A549 (cell line): ENCODE results near the gene HSPA8. TPM values are rescaled to one million over a fixed set of nuclear protein-coding genes. Genes with fewer than 3 reads are reported as not detected.
A peak's percentile ranks its signal among the peaks of the same experiment; 100 is the strongest.

Source experiments
- ATAC-seq, 2 experiments: fragments of 200-7000 bp in 1 of 2; fragments of >200 bp in 1 of 2; cut with Nextera tagmentation in 1 of 2; cut with Tn5 transposase in 1 of 2; 3 replicates each; pipeline versions ENCODE4 v1.8.0 to v1.9.1; 2018 to 2020; ENCODE audit warnings: mild to moderate bottlenecking in 1 of 2, moderate library complexity in 1 of 2
- CTCF ChIA-PET: fragments of 300-600 bp; sonication (Branson Sonifier 250); formaldehyde crosslinking; extraction: SDS; loops from one replicate; lab custom pipeline; 2021; ENCODE audit warnings: antibody characterized with exemption, inconsistent platforms; lab: Yijun Ruan, JAX
- POLR2A ChIA-PET: fragments of 350-600 bp; formaldehyde crosslinking; extraction: SDS; loops from one replicate; lab custom pipeline; 2021; ENCODE audit warnings: antibody characterized with exemption, inconsistent platforms; lab: Yijun Ruan, JAX
- DNase-seq, 2 experiments: peaks; one replicate each; pipeline versions ENCODE4 v3.0.0 to v3.0.0-alpha.2; 2011 to 2016; ENCODE audit warnings: low read depth in 1 of 2, low spot score in 1 of 2
- FAIRE-seq: peaks from 2 replicates; lab custom pipeline; 2011; peaks lifted over from hg19 to GRCh38; lab: Jason Lieb, UNC
- H3K27ac ChIP-seq, 2 experiments: fragments of >200 bp; sonication (Bioruptor Twin); formaldehyde crosslinking; 3 replicates each; pipeline ENCODE4 v1.5.1; 2016 to 2017
- H3K4me1 ChIP-seq: fragments of >200 bp; sonication (Bioruptor Twin); formaldehyde crosslinking; 3 replicates; pipeline ENCODE4 v1.6.1; 2016
- H3K4me2 ChIP-seq: fragments of >200 bp; sonication (Bioruptor Twin); formaldehyde crosslinking; 3 replicates; pipeline ENCODE4 v1.6.1; 2016
- H3K4me3 ChIP-seq: fragments of >200 bp; sonication (Bioruptor Twin); formaldehyde crosslinking; 3 replicates; pipeline ENCODE4 v1.5.1; 2016
- H3K9me3 ChIP-seq: fragments of >200 bp; sonication (Bioruptor Twin); formaldehyde crosslinking; 3 replicates; pipeline ENCODE4 v1.6.1; 2016
- CEBPB ChIP-seq, 2 experiments: fragments of >200 bp in 1 of 2; sonication (Bioruptor Twin) in 1 of 2; formaldehyde crosslinking in 1 of 2; IDR thresholded peaks; 2 replicates each; pipeline ENCODE4 v1.6.1; 2012 to 2016
- E2F6 ChIP-seq: IDR thresholded peaks from 2 replicates; pipeline ENCODE4 v1.6.1; 2012; ENCODE audit warnings: low read depth, borderline replicate concordance
- EHF ChIP-seq: fragments of 250-450 bp; sonication (Bioruptor Pico); IDR thresholded peaks from 2 replicates; pipeline ENCODE4 v1.5.0; 2020; ENCODE audit warnings: mild to moderate bottlenecking
- FOSL2 ChIP-seq, 2 experiments: fragments of 450-650 bp in 1 of 2; fragments of >200 bp in 1 of 2; sonication (Bioruptor Twin) in 1 of 2; formaldehyde crosslinking; IDR thresholded peaks; 2 replicates each; pipeline versions ENCODE4 v1.5.0 to v1.6.1; 2016 to 2020; ENCODE audit warnings: mild to moderate bottlenecking in 1 of 2, moderate library complexity in 1 of 2
- HOXA7 ChIP-seq: fragments of 250-450 bp; sonication (Bioruptor Pico); IDR thresholded peaks from 2 replicates; pipeline ENCODE4 v1.5.0; 2020; ENCODE audit warnings: mild to moderate bottlenecking, moderate library complexity
- JUN ChIP-seq, 2 experiments: fragments of >200 bp; sonication (Bioruptor Twin); formaldehyde crosslinking; IDR thresholded peaks; 2 replicates in 1 of 2; 3 replicates in 1 of 2; pipeline ENCODE4 v1.6.1; 2016 to 2017
- KDM1A ChIP-seq: fragments of 200-600 bp; sonication (generic); IDR thresholded peaks from 2 replicates; pipeline ENCODE4 v1.6.1; 2016; ENCODE audit warnings: low read depth, mild to moderate bottlenecking
- MAX ChIP-seq: IDR thresholded peaks from 2 replicates; pipeline ENCODE4 v1.6.1; 2012
- MAZ ChIP-seq: fragments of 150-350 bp; IDR thresholded peaks from 2 replicates; pipeline ENCODE4 v1.6.1; 2014; ENCODE audit warnings: antibody characterized with exemption, low read depth, low read length, borderline replicate concordance
- MYC ChIP-seq: IDR thresholded peaks from 2 replicates; pipeline ENCODE4 v1.6.1; 2012; ENCODE audit warnings: mild to moderate bottlenecking, inconsistent platforms, low read length, improper control_type of control experiment, borderline replicate concordance
- PBX3 ChIP-seq: IDR thresholded peaks from 2 replicates; pipeline ENCODE4 v1.6.1; 2012
- PHF8 ChIP-seq: fragments of 200-600 bp; sonication (generic); IDR thresholded peaks from 2 replicates; pipeline ENCODE4 v1.6.1; 2016; ENCODE audit warnings: low read depth, mild to moderate bottlenecking, antibody characterized with exemption, moderate library complexity, borderline replicate concordance
- POLR2A ChIP-seq: IDR thresholded peaks from 2 replicates; pipeline ENCODE4 v1.6.1; 2012; ENCODE audit warnings: mild to moderate bottlenecking, low read length
- POLR2AphosphoS2 ChIP-seq: conservative IDR thresholded peaks from 2 replicates; pipeline ENCODE4 v1.6.1; 2012; ENCODE audit warnings: low read length, improper control_type of control experiment, inconsistent platforms
- RFX5 ChIP-seq: fragments of 450-650 bp; IDR thresholded peaks from 2 replicates; pipeline ENCODE4 v1.7.1; 2014; ENCODE audit warnings: antibody characterized with exemption, mild to moderate bottlenecking, moderate library complexity
- WGBS: methylation state at CpG from one replicate; pipeline ENCODE4 v1.1.6; 2017; ENCODE audit errors: missing lambda C conversion rate; 5-methylcytosine and 5-hydroxymethylcytosine counted together
- polyA plus RNA-seq, 4 experiments: library from polyadenylated mRNA; depleted of rRNA in 3 of 4; stranded (reverse); fragments of >200 nt; fragmentation: RNase III in 1 of 4; extraction: RNeasy Plus Mini Kit Qiagen cat#74134 plus additional on column Dnase treatment in 1 of 4; gene quantifications; 2 replicates in 3 of 4; 3 replicates in 1 of 4; pipeline ENCODE4 v1.2.3, GENCODE V29; 2011 to 2017

The HSPA8 gene
- polyA plus RNA-seq, 2 of the 4 experiments (the other 2 are of a cell fraction): 1,869 to 2,091 TPM

GRCh38 chr11:123062892-123063825 lies 1.2 kb upstream of the HSPA8 start:
- ChIA-PET CTCF (no interaction called here), POLR2A (interaction anchor here (0.5 to 1.5 kb wide), 6 partner anchors 9 to 421 kb away, joined by 4 to 29 read pairs (median 5); no protein-coding TSS in a partner anchor)
- peak in 1 of 2 experiments; percentile 44; a peak in 3 of 6 replicates for ATAC-seq
- Histone ChIP-seq H3K9me3 (no peaks in the 10 kb centered on the region), H3K4me2 (peak overlapping the region; percentile 79), H3K4me3 (peak overlapping the region; percentile 98), H3K4me1 (peaks cover 31% of the 10 kb centered on the region), H3K27ac (peak overlapping the region; percentile 98 to 100)
- FAIRE-seq: no peak
- TF ChIP-seq E2F6 (peak; percentile 29; the same call in 1 of the 2 replicates), POLR2AphosphoS2 (no peak), MAX (peak; percentile 58), KDM1A (no peak), PHF8 (peak; percentile 57; the same call in 1 of the 2 replicates), CEBPB (IDR thresholded peaks at IDR 0.05) (peak; percentile 80 to 92), FOSL2 (IDR thresholded peaks at IDR 0.05) (no peak), FOSL2 (CRISPR knock-in tag; IDR thresholded peaks at IDR 0.05) (0 out of 2 replicates have a peak, but pooled peaks have one; percentile 10), POLR2A (peak; percentile 4; the same call in 1 of the 2 replicates)
- 7% methylated on average over 17 of the region's 37 CpGs for WGBS
- DNase-seq: peak in 1 of 2 experiments; percentile 69

GRCh38 chr11:123062158-123062891 lies 389 bp upstream of the HSPA8 start:
- WGBS: under 1% methylated on average over 31 of the region's 63 CpGs
- peak; percentile 92 to 93 for ATAC-seq
- no peaks in the 10 kb centered on the region for H3K9me3 ChIP-seq
- FAIRE-seq: no peak
- ChIA-PET CTCF (no interaction called here), POLR2A (interaction anchor here (0.6 to 1.5 kb wide), 19 partner anchors 9 to 420 kb away, joined by 3 to 29 read pairs (median 4); partner anchors contain the start of genes JHY and UBASH3B)
- H3K4me3 ChIP-seq: peak overlapping the region; percentile 98
- peaks cover 40% of the 10 kb centered on the region for H3K4me1 ChIP-seq
- peak; percentile 76; the same call in 1 of the 2 replicates for TF ChIP-seq MAZ
- TF ChIP-seq MAX: peak; percentile 11; the same call in 1 of the 2 replicates
- no peak for TF ChIP-seq HOXA7 (CRISPR knock-in tag)
- TF ChIP-seq JUN (IDR thresholded peaks at IDR 0.05): peak in 1 of 2 experiments; percentile 45; a peak in 2 of 5 replicates
- peak; percentile 8; the same call in 1 of the 2 replicates for TF ChIP-seq PBX3
- 0 out of 2 replicates have a peak, but pooled peaks have one; percentile 34 for TF ChIP-seq RFX5
- TF ChIP-seq MYC: no peak
- 0 out of 2 replicates have a peak, but pooled peaks have one; percentile 47 for TF ChIP-seq EHF (CRISPR knock-in tag)
- TF ChIP-seq POLR2A: peak; percentile 26
- DNase-seq: peak; percentile 76 to 97
- peak overlapping the region; percentile 98 to 100 for H3K27ac ChIP-seq
- H3K4me2 ChIP-seq: peak overlapping the region; percentile 79
